Measurements from ENCODE around the gene KBTBD2.
"Not testable (repeated sequence)": the region's sequence is repeated elsewhere in the genome, so short reads cannot be mapped to it uniquely, and the experiment has no call there.

The KBTBD2 gene

GRCh38 chr7:32891043-32891799, at the start of gene KBTBD2:
TSS of gene KBTBD2 (minus strand) at chr7:32891760. CDS start at chr7:32879604, 12,156 bp downstream.
- peak; percentile 93 for DNase-seq

DNA sequence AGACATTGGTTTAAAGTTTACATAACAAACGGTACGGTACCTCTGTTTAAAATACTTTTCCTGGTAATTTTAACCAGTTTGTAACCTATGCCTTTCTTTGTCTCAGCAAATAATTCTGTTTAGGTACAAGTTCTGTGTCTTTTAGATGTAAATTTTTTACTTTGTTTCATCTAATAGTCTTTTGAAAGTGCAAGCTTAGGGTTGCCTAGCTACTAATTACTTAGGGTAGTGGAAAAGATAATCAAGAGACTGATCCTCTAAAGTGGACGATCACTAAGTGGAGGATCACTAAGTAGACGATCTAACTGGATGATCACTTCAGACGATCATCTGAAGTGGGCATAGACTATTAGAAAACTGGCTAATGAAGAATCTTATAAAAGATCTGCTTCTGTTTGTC, 49.6 kb upstream of the KBTBD2 start:
- no peak for DNase-seq

DNA sequence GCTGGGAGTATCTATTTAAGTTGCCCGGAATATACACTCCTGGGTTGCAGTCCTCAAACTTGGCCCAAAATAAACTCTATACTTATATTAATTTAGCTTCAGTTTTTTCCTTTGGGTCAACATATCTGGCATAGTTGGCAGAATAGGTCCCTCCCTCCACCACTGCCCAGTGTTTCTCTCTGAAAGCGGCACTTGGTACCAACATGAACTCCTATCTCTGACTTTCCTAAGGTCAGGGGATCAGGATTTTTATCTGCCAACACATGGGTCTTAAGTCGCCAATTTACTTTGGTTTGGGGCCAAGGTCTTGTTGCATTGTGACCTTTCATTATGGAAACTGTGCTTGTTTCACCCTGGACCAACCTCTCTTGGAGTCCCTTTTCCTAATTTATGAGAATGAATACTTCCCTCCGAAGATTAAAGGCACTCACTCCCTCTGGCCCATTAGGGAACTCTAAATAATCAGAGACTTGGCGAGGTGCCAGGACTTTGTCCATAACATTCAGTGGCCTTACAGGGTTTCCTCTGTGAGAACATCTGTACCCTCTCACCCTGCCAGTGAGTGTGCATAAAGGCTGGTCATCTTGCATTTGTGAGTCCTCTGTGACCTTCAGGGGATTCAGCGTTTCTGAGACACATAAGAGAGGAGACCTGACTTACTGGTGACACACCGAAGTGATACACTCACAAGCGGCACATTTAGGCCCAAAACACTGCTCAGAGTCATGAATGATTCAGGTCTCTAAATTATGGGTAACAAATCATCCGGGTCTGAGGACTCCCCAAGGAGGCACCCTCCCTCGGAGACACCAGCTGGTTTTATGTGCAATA, 46.0 kb upstream of the KBTBD2 start:
- peak; percentile 42 for DNase-seq

GRCh38 chr7:32936689-32937088, 45.1 kb upstream of the KBTBD2 start:
- no peak for DNase-seq

GRCh38 chr7:32935558-32935957, 44.0 kb upstream of the KBTBD2 start:
- no peak for DNase-seq

- no peak for DNase-seq
Observed at GRCh38 chr7:32930378-32930777, 38.8 kb upstream of the KBTBD2 start.

DNA sequence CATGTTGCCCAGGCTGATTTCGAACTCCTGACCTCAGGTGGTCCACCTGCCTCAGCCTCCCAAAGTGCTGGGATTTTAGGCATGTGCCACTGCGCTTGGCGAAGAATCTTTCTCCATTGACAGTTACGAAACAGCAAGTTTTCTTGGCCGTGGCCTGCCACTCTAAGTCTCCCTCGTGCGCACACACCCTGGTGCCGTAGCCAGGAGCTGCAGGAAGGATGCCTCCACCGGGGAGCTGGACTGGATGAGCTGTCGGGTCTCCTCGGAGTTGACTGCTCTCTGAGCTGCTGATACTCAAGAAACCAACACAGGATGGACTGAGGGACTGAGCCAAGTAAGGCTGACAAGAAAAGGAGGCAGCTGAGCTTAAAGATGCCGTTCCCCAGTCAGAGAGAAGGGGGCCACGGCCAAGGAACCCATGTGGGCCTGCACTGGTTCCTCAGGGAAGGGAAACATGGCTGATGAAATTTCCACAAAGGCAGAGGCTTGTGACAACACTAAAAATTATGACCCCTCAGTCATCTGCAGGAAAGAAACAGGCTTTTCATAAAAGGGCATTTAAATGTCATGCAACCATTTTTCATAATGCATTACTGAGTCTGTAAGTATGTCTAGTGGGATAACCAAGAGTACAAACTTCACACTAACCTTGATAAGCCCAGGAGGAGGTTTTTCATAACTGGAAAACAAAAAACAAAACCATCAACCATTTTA, 38.0 kb upstream of the KBTBD2 start:
- DNase-seq: no peak

GRCh38 chr7:32928785-32929298, 37.3 kb upstream of the KBTBD2 start:
- DNase-seq: no peak

GRCh38 chr7:32921896-32922295, 30.3 kb upstream of the KBTBD2 start:
- no peak for DNase-seq

GRCh38 chr7:32916994-32917393, 25.4 kb upstream of the KBTBD2 start:
- not testable (repeated sequence) for DNase-seq

DNA sequence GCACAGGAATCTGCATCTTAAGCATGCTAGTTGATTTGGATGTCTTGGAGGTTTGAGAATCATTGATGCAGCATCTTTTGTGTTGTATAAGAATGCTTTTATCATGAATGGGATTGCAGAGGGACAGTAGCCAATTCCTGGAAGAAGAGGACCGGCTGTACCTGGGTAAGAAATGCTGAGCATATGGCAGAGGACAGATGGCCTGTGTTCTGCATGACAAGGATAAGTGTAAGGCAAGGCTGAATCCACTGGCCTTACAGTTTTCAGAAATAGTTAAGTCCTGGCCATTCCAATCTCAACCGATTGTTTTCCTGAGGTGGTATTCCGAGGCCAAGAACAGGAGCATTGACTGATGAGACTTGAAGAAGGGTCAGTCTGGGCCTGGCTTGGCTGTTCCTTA, 24.4 kb upstream of the KBTBD2 start:
- no peak for DNase-seq

- no peak for DNase-seq
Observed at GRCh38 chr7:32915041-32915536, 23.5 kb upstream of the KBTBD2 start.

DNA sequence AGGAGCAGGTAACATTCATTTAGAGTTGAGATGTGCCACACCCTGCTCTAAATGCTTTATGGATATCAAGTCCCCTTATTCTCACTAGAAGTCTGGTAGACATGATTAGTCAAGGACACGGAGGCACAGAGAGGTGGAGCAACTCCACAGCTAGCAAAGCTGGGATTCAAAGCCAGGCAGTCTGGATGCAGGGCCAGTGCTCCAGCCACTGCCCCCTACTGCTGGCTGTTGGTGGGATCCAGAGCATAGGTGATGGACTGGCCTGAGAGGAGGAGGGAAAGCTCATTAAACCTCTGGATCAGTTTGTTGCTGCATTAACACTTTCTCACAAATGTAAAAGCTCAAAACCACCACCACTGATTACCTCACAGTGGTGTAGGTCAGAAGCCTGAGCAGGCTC, 22.6 kb upstream of the KBTBD2 start:
- DNase-seq: no peak

DNA sequence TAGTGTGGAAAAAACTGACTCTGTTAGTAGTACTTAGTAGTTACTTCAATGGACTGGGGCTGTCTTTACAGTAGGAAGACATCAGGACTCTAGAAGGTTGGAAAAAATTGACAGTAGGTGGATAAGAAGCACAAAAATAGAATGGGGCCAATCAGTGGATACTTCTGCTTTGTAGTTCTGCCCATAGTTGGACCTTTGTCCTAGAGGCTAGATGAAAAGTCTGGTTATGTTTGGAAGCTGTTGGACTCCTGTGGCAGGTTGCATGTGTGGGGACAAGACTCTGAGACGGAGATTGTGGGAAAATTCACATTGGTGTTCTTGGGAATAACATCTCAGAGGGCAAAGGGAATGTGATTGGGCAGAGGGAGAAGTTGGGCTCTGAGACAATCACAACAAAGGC, 18.6 kb upstream of the KBTBD2 start:
- no peak for DNase-seq

DNA sequence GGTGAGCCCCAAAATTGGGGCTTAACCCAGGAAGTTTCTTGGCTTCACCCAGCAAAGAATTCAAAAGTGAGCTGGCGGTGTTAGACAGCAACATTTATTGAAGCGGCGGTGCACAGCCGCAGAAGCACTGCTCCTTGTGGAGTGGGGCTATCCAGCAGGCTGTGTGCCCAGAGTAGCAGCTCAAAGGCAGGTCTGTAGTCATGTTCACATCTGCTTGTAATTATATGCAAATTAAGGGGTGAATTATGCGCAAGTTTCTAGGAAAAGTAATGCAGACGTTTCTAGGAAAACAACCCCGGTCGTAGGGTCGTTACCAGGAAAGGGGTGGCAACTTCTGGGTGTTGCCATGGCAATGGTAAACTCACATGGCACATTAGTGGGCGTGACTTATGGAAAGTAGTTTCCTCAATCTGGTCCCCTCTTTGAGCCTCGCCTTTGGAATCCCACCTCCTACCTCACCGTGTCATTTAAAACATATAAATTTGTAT, 13.7 kb upstream of the KBTBD2 start:
- DNase-seq: no peak

- DNase-seq: no peak
Observed at GRCh38 chr7:32901629-32902028, 10.1 kb upstream of the KBTBD2 start.

DNA sequence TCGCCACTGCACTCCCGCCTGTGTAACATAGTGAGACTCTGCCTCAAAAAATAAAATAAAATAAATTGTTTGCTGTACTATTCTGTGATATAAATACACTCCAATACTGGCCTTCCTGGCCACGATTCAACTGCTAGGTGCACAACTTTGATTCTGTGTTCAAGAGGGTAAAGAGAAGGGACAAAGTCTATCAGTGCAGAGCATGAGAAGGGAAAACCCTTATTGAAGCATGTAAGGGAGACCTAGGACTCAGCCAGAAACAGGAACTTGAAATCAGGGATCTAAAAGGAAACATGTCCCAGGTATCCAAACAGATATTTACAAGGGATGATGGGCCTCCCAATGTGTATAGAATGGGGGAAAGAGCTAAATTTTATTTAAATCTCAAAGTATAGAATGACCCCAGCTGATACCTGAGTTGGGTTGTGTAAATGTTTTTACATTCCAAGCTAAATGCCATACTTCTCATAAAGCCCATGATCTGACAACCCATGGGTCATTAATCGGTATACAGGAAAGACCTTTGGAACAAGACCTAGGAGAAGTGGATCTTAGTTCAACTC, 9.0 kb upstream of the KBTBD2 start:
- DNase-seq: no peak

GRCh38 chr7:32897376-32897775, 5.8 kb upstream of the KBTBD2 start:
- not testable (repeated sequence) for DNase-seq

DNA sequence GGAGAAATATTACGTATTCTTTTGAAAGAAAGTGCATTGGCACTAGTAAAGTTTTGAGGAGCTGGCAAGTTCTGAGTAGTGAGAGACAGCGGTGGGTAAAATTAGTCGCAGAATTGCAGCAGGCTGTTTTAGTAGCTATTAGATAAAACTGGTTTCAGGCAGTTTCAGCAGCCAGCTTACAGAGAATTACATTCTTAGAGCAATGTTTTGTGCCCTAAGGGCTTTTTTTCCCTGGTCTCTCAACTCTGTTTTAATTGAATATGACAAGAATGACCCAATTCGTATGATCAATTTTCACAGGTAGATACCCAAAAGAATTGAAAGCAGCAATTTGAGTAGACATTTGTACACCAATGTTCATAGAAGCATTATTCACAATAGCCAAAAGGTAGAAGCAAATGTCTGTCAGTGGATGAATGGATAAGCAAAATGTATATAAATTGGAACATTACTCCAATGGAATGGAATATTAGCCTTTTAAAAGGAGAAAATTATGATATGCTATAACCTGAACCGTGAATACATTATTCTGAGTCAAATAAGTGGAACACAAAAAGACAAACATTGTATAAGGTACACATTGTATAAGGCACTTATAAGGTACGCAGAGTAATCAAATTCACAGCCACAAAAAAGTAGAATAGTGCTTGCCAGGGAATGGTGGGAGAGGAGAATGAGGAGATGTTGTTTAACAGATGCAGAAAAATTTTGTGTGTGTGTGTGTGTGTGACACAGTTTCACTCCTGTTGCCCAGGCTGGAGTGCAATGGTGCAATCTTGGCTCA, 5.2 kb upstream of the KBTBD2 start:
- DNase-seq: no peak

DNA sequence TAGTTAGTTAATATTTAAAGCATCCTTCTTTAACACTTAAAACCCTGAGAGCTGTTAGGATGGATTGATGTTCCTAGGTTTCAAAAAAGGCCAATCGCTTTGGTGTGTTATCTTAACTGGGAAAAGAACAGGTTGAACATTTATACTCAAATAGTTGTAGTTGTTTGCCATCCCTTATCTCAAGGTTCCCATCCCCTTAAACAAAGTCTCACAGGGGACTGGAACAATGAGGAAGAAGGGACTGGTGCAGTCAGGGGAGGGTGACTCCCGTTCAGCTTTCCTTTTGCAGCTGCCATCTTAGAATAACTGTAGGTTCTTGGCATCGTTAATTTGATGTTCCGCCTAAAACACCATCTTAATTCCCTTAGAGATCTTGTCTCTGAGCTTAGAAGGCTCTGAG, 2.6 kb upstream of the KBTBD2 start:
- DNase-seq: no peak

GRCh38 chr7:32893722-32894121, 2.2 kb upstream of the KBTBD2 start:
- DNase-seq: no peak

GRCh38 chr7:32893207-32893524, 1.6 kb upstream of the KBTBD2 start:
- DNase-seq: no peak

Measured in COR-L47 (cell line).